ACHN (cell line): ENCODE results near the gene UBQLN4.
"Not testable (repeated sequence)": the region's sequence is repeated elsewhere in the genome, so short reads cannot be mapped to it uniquely, and the experiment has no call there.

Experiments
- DNase-seq: peaks from one replicate; pipeline ENCODE4 v3.0.0-alpha.2; 2015
- in situ Hi-C: cut with HindIII; loops from 2 replicates; pipeline ENCODE4 v1.10.0; 2017; ENCODE audit warnings: low sequenced_read_pairs, low pct_ligation_motif_present, low pct_unique_long_range_greater_than_20kb

The UBQLN4 gene

GRCh38 chr1:156082309-156083091, 28.9 kb upstream of the UBQLN4 start, which contains the start of gene MEX3A:
Gene MEX3A (minus strand): TSS chr1:156082465. CDS start chr1:156081998, 467 bp downstream.
- peak; percentile 74 for DNase-seq
- in situ Hi-C loops, result no loop called here

- DNase-seq, result no peak
Measured at GRCh38 chr1:156081917-156082308, 28.3 kb upstream of the UBQLN4 start.

GRCh38 chr1:156081180-156081916, 27.8 kb upstream of the UBQLN4 start:
- in situ Hi-C loops, result no loop called here
- DNase-seq, result no peak

More at GRCh38 chr1:156081917-156082308, 28.3 kb upstream of the UBQLN4 start:
- in situ Hi-C loops, result no loop called here

- in situ Hi-C loops, result no loop called here
- DNase-seq, result no peak
Measured at GRCh38 chr1:156080863-156081179, 27.2 kb upstream of the UBQLN4 start.

- no peak for DNase-seq
- in situ Hi-C loops, result no loop called here
Measured at GRCh38 chr1:156080241-156080862, 26.8 kb upstream of the UBQLN4 start.

- DNase-seq, result no peak
- in situ Hi-C loops, result no loop called here
Measured at GRCh38 chr1:156079762-156080161, 26.2 kb upstream of the UBQLN4 start.

- no peak for DNase-seq
- in situ Hi-C loops, result no loop called here
Measured at GRCh38 chr1:156078728-156079127, 25.1 kb upstream of the UBQLN4 start.

GRCh38 chr1:156077430-156077760, 23.8 kb upstream of the UBQLN4 start:
- no peak for DNase-seq
- in situ Hi-C loops, result no loop called here

- no peak for DNase-seq
- in situ Hi-C loops, result no loop called here
Measured at GRCh38 chr1:156076609-156077429, 23.2 kb upstream of the UBQLN4 start.

GRCh38 chr1:156075775-156076204, 22.2 kb upstream of the UBQLN4 start:
- no peak for DNase-seq
- in situ Hi-C loops, result no loop called here

- in situ Hi-C loops, result no loop called here
- DNase-seq, result no peak
Measured at GRCh38 chr1:156075162-156075561, 21.6 kb upstream of the UBQLN4 start.

- DNase-seq, result no peak
Measured at GRCh38 chr1:156074661-156075060, 21.1 kb upstream of the UBQLN4 start.

GRCh38 chr1:156073740-156074139, 20.1 kb upstream of the UBQLN4 start:
- in situ Hi-C loops, result no loop called here
- no peak for DNase-seq

More at GRCh38 chr1:156074661-156075060, 21.1 kb upstream of the UBQLN4 start:
- in situ Hi-C loops, result no loop called here

GRCh38 chr1:156073110-156073687, 19.6 kb upstream of the UBQLN4 start:
- no peak for DNase-seq
- in situ Hi-C loops, result no loop called here

- no peak for DNase-seq
- in situ Hi-C loops, result no loop called here
Measured at GRCh38 chr1:156072251-156072650, 18.7 kb upstream of the UBQLN4 start.

- DNase-seq, in situ Hi-C loops: not testable (repeated sequence)
Measured at GRCh38 chr1:156071332-156071816, 17.8 kb upstream of the UBQLN4 start.

- DNase-seq, result no peak
Measured at GRCh38 chr1:156070548-156070947, 16.9 kb upstream of the UBQLN4 start.

More at GRCh38 chr1:156070548-156070947, 16.9 kb upstream of the UBQLN4 start:
- in situ Hi-C loops, result no loop called here
